ENCODE results near the gene GRK4.

The GRK4 gene

DNA sequence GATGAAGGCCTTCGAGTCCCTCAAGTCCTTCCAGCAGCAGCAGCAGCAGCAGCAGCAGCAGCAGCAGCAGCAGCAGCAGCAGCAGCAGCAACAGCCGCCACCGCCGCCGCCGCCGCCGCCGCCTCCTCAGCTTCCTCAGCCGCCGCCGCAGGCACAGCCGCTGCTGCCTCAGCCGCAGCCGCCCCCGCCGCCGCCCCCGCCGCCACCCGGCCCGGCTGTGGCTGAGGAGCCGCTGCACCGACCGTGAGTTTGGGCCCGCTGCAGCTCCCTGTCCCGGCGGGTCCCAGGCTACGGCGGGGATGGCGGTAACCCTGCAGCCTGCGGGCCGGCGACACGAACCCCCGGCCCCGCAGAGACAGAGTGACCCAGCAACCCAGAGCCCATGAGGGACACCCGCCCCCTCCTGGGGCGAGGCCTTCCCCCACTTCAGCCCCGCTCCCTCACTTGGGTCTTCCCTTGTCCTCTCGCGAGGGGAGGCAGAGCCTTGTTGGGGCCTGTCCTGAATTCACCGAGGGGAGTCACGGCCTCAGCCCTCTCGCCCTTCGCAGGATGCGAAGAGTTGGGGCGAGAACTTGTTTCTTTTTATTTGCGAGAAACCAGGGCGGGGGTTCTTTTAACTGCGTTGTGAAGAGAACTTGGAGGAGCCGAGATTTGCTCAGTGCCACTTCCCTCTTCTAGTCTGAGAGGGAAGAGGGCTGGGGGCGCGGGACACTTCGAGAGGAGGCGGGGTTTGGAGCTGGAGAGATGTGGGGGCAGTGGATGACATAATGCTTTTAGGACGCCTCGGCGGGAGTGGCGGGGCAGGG lies 111.7 kb downstream of the GRK4 start:
- DNase-seq = peak in 1 of 2 donors; percentile 25

DNA sequence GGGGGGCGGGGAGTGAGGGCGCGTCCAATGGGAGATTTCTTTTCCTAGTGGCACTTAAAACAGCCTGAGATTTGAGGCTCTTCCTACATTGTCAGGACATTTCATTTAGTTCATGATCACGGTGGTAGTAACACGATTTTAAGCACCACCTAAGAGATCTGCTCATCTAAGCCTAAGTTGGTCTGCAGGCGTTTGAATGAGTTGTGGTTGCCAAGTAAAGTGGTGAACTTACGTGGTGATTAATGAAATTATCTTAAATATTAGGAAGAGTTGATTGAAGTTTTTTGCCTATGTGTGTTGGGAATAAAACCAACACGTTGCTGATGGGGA lies 112.2 kb downstream of the GRK4 start:
- DNase-seq = no peak

DNA sequence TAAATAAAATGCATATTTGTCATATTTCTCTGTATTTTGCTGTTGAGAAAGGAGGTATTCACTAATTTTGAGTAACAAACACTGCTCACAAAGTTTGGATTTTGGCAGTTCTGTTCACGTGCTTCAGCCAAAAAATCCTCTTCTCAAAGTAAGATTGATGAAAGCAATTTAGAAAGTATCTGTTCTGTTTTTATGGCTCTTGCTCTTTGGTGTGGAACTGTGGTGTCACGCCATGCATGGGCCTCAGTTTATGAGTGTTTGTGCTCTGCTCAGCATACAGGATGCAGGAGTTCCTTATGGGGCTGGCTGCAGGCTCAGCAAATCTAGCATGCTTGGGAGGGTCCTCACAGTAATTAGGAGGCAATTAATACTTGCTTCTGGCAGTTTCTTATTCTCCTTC lies 114.4 kb downstream of the GRK4 start:
- DNase-seq = no peak

DNA sequence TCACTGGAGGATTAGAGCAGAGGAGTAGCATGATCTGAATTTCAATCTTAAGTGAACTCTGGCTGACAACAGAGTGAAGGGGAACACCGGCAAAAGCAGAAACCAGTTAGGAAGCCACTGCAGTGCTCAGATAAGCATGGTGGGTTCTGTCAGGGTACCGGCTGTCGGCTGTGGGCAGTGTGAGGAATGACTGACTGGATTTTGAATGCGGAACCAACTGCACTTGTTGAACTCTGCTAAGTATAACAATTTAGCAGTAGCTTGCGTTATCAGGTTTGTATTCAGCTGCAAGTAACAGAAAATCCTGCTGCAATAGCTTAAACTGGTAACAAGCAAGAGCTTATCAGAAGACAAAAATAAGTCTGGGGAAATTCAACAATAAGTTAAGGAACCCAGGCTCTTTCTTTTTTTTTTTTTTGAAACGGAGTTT lies 116.3 kb downstream of the GRK4 start:
- DNase-seq = no peak

DNA sequence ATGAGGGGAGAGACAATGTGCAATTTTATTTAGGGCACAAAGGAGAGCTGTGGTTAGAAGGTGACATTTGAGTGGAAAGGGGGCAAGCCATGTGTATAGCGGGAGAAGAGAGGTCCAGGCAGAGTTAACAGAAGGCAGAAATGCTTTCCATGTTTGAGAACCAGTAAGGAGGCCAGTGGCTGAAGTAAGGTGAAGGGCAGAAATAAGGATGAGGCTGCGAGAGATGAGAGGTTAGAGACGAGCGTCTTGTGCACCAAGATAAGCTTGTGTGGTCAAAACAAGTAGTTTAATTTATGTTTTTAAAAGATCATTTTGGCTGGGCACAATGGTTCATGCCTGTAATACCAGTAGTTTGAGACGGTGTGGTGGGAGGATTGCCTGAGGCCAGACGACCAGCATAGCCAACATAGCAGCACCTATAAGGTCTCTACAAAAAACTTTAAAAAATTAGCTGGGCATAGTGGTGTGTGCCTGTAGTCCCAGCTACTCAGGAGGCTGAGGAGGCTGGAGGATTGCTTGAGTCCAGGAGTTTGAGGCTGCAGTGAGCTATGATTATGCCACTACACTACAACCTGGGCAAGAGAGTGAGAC lies 119.6 kb downstream of the GRK4 start:
- DNase-seq = no peak

DNA sequence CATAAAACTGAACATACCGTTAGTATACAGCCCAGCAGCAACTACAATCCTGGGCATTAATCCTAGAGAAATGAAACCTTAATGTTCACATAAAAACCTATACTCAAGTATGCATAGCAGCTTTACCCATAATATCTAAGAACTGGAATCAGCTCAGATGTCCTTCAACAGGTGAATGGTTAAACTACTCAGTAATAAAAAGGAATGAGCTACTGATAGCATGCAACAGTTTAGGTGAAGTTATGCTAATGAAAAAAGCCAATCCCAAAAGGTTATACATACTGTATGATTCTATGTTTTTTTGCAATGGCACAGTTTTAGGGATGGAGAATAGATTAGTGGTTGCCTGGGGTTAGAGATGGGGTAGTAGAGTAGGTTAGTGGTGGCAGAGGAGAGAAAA lies 120.4 kb downstream of the GRK4 start:
- no peak for DNase-seq

DNA sequence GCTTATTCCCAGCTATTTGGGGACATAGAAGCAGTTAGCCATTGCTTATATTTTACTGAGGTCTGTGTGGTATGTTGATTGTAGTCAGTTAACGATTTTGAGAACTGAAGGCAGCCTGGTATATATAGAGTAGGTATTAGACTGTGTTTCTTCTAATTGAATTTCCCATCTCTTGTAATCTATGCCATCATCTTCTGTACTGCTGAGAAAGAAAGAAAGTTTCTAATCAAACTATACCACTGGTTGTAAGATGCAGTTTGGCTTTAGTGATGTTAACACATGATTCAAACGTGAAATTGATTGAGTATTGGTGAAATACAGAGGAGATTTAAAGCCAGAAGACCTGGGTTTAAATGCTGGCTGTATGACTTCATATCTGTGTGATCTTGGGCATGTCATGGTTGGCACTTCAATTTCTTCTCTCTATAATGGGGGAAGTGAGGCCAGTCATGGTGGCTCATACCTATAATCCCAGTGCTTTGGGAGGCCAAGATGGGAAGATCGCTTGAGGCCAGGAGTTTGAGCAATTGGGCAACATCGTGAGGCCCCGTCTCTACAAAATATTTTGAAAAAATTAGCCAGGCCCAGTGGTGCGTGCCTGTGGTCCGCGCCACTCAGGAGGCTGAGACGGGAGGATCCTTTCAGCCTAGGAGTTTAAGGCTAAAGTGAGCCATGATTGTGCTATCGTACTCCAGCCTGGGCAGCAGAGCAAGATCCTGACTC lies 122.7 kb downstream of the GRK4 start:
- no peak for DNase-seq

DNA sequence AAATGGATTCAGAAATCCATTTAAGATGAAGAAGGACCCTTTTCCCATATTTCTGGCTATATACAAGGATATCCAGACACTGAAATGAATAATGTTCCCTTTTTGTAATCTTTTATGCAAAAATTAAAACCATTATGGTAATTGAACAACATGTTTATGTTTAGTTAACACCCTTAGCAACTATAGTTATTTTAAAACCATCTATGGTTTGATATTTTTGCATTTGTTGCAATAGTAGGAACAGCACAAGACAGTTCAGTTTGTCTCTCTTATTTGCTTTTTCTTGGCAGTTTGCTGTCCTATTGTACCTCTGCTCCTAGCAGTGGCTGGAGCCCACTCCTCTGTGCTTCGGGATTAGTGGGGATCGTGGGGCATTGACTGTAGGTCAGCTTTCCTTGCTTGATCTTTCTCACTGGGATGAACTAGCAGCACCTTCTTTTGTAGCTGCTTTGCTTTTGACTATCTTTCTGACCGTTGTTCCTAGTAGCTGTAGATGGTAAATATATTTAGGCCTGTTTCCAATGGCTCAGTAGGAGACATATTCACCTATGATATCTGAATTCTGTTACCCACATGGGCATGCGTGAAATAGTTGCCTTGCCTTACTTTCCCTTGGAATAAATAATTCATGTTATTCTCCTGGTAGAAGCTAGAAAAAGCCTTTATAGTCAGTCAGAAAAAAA lies 123.9 kb downstream of the GRK4 start:
- DNase-seq = no peak

All from stimulated activated CD4-positive, alpha-beta T cell treated with anti-CD3 and anti-CD28 coated beads, Interleukin-2, amount 100 ng/mL, for 48 hours (primary cell).